HG03457 (cell line): ENCODE data around the gene AKR1C4.
"Not testable (repeated sequence)": the region's sequence is repeated elsewhere in the genome, so short reads cannot be mapped to it uniquely, and the experiment has no call there.

Experiments used
- ATAC-seq: cut with Tn5 transposase; IDR thresholded peaks from one replicate; pipeline ENCODE4 v1.9.1; 2021; ENCODE audit warnings: moderate number of reproducible peaks; ENCODE audit not compliant: unreplicated experiment

AKR1C4 gene

GRCh38 chr10:5196702-5197113 is at the start of gene AKR1C4:
Gene AKR1C4 (plus strand): TSS chr10:5196837. CDS start chr10:5196868, 31 bp downstream.
- no peak for ATAC-seq

- ATAC-seq = no peak
These were observed 49.8 kb upstream of the AKR1C4 start for GRCh38 chr10:5146920-5147254.

GRCh38 chr10:5147255-5147980 is 49.2 kb upstream of the AKR1C4 start:
- ATAC-seq = no peak

- no peak for ATAC-seq
These were observed 48.5 kb upstream of the AKR1C4 start for GRCh38 chr10:5147981-5148677.

- no peak for ATAC-seq
These were observed 48.0 kb upstream of the AKR1C4 start for GRCh38 chr10:5148678-5149032.

- no peak for ATAC-seq
These were observed 45.6 kb upstream of the AKR1C4 start for GRCh38 chr10:5151076-5151475.

GRCh38 chr10:5155951-5156350 is 40.7 kb upstream of the AKR1C4 start:
- no peak for ATAC-seq

GRCh38 chr10:5157501-5157900 is 39.1 kb upstream of the AKR1C4 start:
- ATAC-seq = no peak

- no peak for ATAC-seq
These were observed 37.5 kb upstream of the AKR1C4 start for GRCh38 chr10:5159126-5159525.

GRCh38 chr10:5163487-5163886 is 33.1 kb upstream of the AKR1C4 start:
- ATAC-seq = no peak

- no peak for ATAC-seq
These were observed 30.9 kb upstream of the AKR1C4 start for GRCh38 chr10:5165738-5166137.

- ATAC-seq = no peak
These were observed 27.7 kb upstream of the AKR1C4 start for GRCh38 chr10:5168897-5169420.

GRCh38 chr10:5175581-5175980 is 21.1 kb upstream of the AKR1C4 start:
- ATAC-seq = not testable (repeated sequence)

- not testable (repeated sequence) for ATAC-seq
These were observed 16.1 kb upstream of the AKR1C4 start for GRCh38 chr10:5180503-5180902.

GRCh38 chr10:5183923-5184322 is 12.7 kb upstream of the AKR1C4 start:
- ATAC-seq = no peak

- no peak for ATAC-seq
These were observed 11.5 kb upstream of the AKR1C4 start, which contains the start of gene AKR1C8 for GRCh38 chr10:5184987-5185775. Gene AKR1C8 (minus strand): TSS chr10:5185150. CDS start chr10:5185104, 46 bp downstream.

GRCh38 chr10:5187867-5188266 is 8.8 kb upstream of the AKR1C4 start:
- no peak for ATAC-seq

GRCh38 chr10:5188358-5188757 is 8.3 kb upstream of the AKR1C4 start:
- ATAC-seq = no peak

GRCh38 chr10:5194431-5194830 is 2.2 kb upstream of the AKR1C4 start:
- ATAC-seq = no peak

- no peak for ATAC-seq
These were observed 786 bp upstream of the AKR1C4 start for GRCh38 chr10:5195727-5196374.

GRCh38 chr10:5198386-5198785 is 1.7 kb downstream of the AKR1C4 start:
- no peak for ATAC-seq
